HepG2 (cell line): Measurements from ENCODE around the gene FASTK. TPM values are rescaled to one million over a fixed set of nuclear protein-coding genes. Genes with fewer than 3 reads are reported as not detected.

ENCODE experiments used
- ATAC-seq: fragments of 200-7000 bp; cut with Tn5 transposase; 3 replicates; pipeline ENCODE4 v1.9.1; 2020; ENCODE audit warnings: mild to moderate bottlenecking, moderate library complexity
- BruUV-seq: library from RNA; stranded (reverse); fragments of 400-500 nt; replicated peaks from 2 replicates; lab custom pipeline; 2021; lab: Mats Ljungman, UMichigan
- CTCF ChIA-PET: fragments of 300-600 bp; formaldehyde crosslinking; extraction: SDS; loops from one replicate; lab custom pipeline; 2021; ENCODE audit warnings: low total read pairs, inconsistent platforms, low intra/inter-chr PET ratio; lab: Yijun Ruan, JAX
- POLR2A ChIA-PET: fragments of 350-600 bp; sonication (Branson Sonifier 250); formaldehyde crosslinking; loops from one replicate; lab custom pipeline; 2020; ENCODE audit warnings: antibody characterized with exemption, inconsistent platforms; lab: Yijun Ruan, JAX
- DNase-seq: peaks from one replicate; pipeline ENCODE4 v3.0.0-alpha.2; 2015; ENCODE audit warnings: low spot score
- FAIRE-seq: peaks from 3 replicates; lab custom pipeline; 2011; peaks lifted over from hg19 to GRCh38; lab: Jason Lieb, UNC
- H2AFZ ChIP-seq: one replicate; pipeline ENCODE4 v1.6.1; 2011; ENCODE audit warnings: low read length, inconsistent platforms
- H3K27ac ChIP-seq: fragments of 300-600 bp; 3 replicates; pipeline ENCODE4 v1.8.0; 2011; ENCODE audit warnings: mixed run types, mild to moderate bottlenecking, mixed read lengths, low read length, inconsistent platforms; ENCODE audit not compliant: insufficient read depth; ENCODE audit errors: extremely low read length
- H3K27me3 ChIP-seq, 2 experiments: fragments of 200-600 bp in 1 of 2; 2 replicates in 1 of 2; 3 replicates in 1 of 2; pipeline versions ENCODE4 v1.6.0 to v1.8.0; 2011; ENCODE audit warnings: low read length in 2 of 2, mild to moderate bottlenecking in 2 of 2, moderate library complexity in 2 of 2, inconsistent platforms in 1 of 2; ENCODE audit not compliant: insufficient read depth in 2 of 2, control insufficient read depth in 1 of 2
- H3K36me3 ChIP-seq, 2 experiments: fragments of 200-600 bp in 1 of 2; replicated peaks in 1 of 2; 2 replicates in 1 of 2; 3 replicates in 1 of 2; pipeline versions ENCODE4 v1.5.1 to v1.8.0; 2011; ENCODE audit warnings: low read length in 2 of 2, inconsistent platforms in 1 of 2; ENCODE audit not compliant: insufficient read depth in 2 of 2, control insufficient read depth in 1 of 2
- H3K4me1 ChIP-seq: 2 replicates; pipeline ENCODE4 v1.5.1; 2012; ENCODE audit warnings: low read length, inconsistent platforms; ENCODE audit not compliant: insufficient read depth
- H3K4me2 ChIP-seq: 2 replicates; pipeline ENCODE4 v1.6.0; 2011; ENCODE audit warnings: low read depth, low read length, inconsistent platforms
- H3K4me3 ChIP-seq, 3 experiments: fragments of 200-600 bp in 1 of 3; sonication (generic), shearing (Covaris generic) in 1 of 3; replicated peaks in 1 of 3; 2 replicates each; pipeline ENCODE4 v1.5.1; 2011 to 2016; ENCODE audit warnings: low read length in 3 of 3, inconsistent platforms in 2 of 3, low read depth in 2 of 3, mild to moderate bottlenecking in 2 of 3, control low read depth in 1 of 3, mixed read lengths in 1 of 3; ENCODE audit not compliant: insufficient read depth in 1 of 3
- H3K79me2 ChIP-seq: one replicate; pipeline ENCODE4 v1.6.1; 2011; ENCODE audit warnings: low read length, inconsistent platforms; ENCODE audit not compliant: insufficient read depth
- H3K9ac ChIP-seq: 2 replicates; pipeline ENCODE4 v1.6.0; 2011; ENCODE audit warnings: mild to moderate bottlenecking, low read depth, low read length, inconsistent platforms; ENCODE audit not compliant: insufficient read depth
- H3K9me3 ChIP-seq: 2 replicates; pipeline ENCODE4 v1.5.1; 2012; ENCODE audit warnings: mild to moderate bottlenecking, low read length
- H4K20me1 ChIP-seq: 2 replicates; pipeline ENCODE4 v1.6.0; 2011; ENCODE audit warnings: inconsistent platforms, mild to moderate bottlenecking, low read length, moderate library complexity; ENCODE audit not compliant: insufficient read depth
- FOXK2 ChIP-seq: fragments of 450-650 bp; IDR thresholded peaks from 2 replicates; pipeline ENCODE4 v1.6.1; 2016
- GTF2F1 ChIP-seq: fragments of 150-350 bp; IDR thresholded peaks from 2 replicates; pipeline ENCODE4 v1.6.1; 2014; ENCODE audit warnings: low read length
- PHF20 ChIP-seq: sonication (generic); formaldehyde crosslinking; IDR thresholded peaks from 2 replicates; pipeline ENCODE4 v1.5.0; 2020; ENCODE audit warnings: mild to moderate bottlenecking, missing genetic modification reagents
- SRSF9 ChIP-seq: fragments of 200-400 bp; formaldehyde crosslinking; IDR thresholded peaks from 2 replicates; pipeline ENCODE4 v1.6.1; 2018; ENCODE audit warnings: borderline replicate concordance, mild to moderate bottlenecking, low read depth, low read length; ENCODE audit not compliant: insufficient read depth, poor library complexity, severe bottlenecking
- TSC22D2 ChIP-seq: sonication (generic); formaldehyde crosslinking; IDR thresholded peaks from 2 replicates; pipeline ENCODE4 v1.5.1; 2020; ENCODE audit warnings: missing genetic modification reagents, mild to moderate bottlenecking, borderline replicate concordance
- ZNF33A ChIP-seq: sonication (generic); formaldehyde crosslinking; IDR thresholded peaks from 2 replicates; pipeline ENCODE4 v1.5.1; 2020; ENCODE audit warnings: missing genetic modification reagents, mild to moderate bottlenecking, moderate library complexity, borderline replicate concordance
- ZNF550 ChIP-seq: sonication (generic); formaldehyde crosslinking; IDR thresholded peaks from 2 replicates; pipeline ENCODE4 v1.4.0; 2020; ENCODE audit warnings: mild to moderate bottlenecking, missing genetic modification reagents, borderline replicate concordance
- WGBS: methylation state at CpG from one replicate; pipeline ENCODE4 v1.1.6; 2017; ENCODE audit warnings: low lambda C conversion rate; 5-methylcytosine and 5-hydroxymethylcytosine counted together
- in situ Hi-C: cut with HindIII; loops from 2 replicates; pipeline ENCODE4 v1.10.0; 2017; ENCODE audit warnings: low pct_unique_long_range_greater_than_20kb; ENCODE audit not compliant: extremely low pct_ligation_motif_present
- intact Hi-C: fragments of 100-400 bp; cut with micrococcal nuclease; formaldehyde crosslinking; loops from one replicate; pipeline ENCODE4 v1.10.0; 2022; ENCODE audit not compliant: unreplicated experiment
- polyA plus RNA-seq, 8 experiments: library from polyadenylated mRNA; depleted of rRNA in 3 of 8; stranded (reverse) in 7 of 8; unstranded in 1 of 8; fragments of >200 nt; fragmentation: Illumina TruSeq in 4 of 8; extraction: Trizol in 4 of 8; gene quantifications; 2 replicates each; pipeline versions ENCODE4 v1.2.1 to v1.2.3, GENCODE V29; 2011 to 2016; ENCODE audit warnings: low read depth in 4 of 8, missing spikeins in 1 of 8, mixed read lengths in 1 of 8; ENCODE audit not compliant: insufficient read depth in 1 of 8
- total RNA-seq, 5 experiments: library from RNA; depleted of rRNA; stranded (reverse); fragments of >200 nt; fragmentation: Illumina TruSeq; extraction: Trizol; gene quantifications; 2 replicates each; pipeline ENCODE4 v1.2.3, GENCODE V29; 2016; ENCODE audit warnings: low read depth in 1 of 5
- TF ChIP-seq, protein P1 (sequence below): sonication (generic); formaldehyde crosslinking; IDR thresholded peaks from 2 replicates; pipeline ENCODE4 v1.8.0; 2022; ENCODE audit warnings: mild to moderate bottlenecking, missing genetic modification reagents, moderate library complexity
- TF ChIP-seq, protein P2 (sequence below): sonication (generic); formaldehyde crosslinking; IDR thresholded peaks from 2 replicates; pipeline ENCODE4 v1.5.0; 2020; ENCODE audit warnings: mild to moderate bottlenecking, low read depth, missing genetic modification reagents, borderline replicate concordance

FASTK gene
- total and polyA plus RNA-seq, 2 of the 13 experiments (the other 11 are each of a cell fraction or from before 2014, with no cell fraction given) = 52.9 to 55.7 TPM

DNA sequence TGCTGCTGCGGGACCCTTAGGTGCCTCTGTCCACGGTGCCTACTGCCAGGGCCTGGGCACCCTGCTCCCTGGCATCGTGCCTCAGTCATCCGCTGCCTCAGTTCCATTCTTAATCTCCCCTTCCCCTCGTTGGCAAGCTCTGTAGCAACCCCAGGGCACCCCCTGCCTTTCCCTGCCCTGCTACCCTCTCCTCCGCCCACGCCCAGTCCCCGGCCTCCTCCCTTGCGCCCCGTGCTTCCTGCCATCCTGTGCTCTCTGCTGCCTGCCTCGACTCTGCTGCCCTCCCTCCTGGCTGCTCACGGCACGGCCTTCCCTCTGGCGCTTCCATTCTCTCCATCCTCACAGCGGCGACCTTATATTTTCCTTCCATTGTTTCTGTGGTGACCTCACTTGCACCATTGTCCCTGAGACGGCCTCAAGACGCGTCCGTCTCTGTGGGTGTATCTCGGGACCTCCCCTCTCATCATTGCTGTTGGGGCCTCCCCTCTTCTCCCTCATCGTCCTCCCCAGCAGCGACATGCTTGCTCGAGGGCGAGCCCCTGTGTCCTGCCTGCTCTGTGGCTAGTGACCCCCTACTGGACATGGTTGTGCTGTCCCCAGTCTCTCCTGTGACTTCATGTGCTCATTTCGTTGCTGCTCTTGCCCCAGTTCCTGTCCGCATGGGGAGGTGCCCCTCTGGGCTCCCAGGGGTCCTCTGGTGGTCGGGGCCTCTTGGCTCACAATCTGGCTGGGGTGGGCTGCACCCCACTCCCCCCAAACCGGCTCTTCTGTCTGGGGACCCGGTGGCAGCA lies 41.0 kb upstream of the FASTK start:
- intact Hi-C loops = no loop called here
- Histone ChIP-seq H4K20me1 (peaks cover 6% of the 10 kb centered on the region; the same call in 1 of the 2 replicates), H3K4me2 (no peak overlapping the region), H3K27ac (no peak overlapping the region), H3K27me3 (no peaks in the 10 kb centered on the region), H3K79me2 (no peaks in the 10 kb centered on the region), H3K9me3 (no peaks in the 10 kb centered on the region), H3K4me3 (no peak overlapping the region), H3K36me3 (peaks cover 19 to 56% of the 10 kb centered on the region in 2 experiments; a peak in 4 of 5 replicates), H2AFZ (no peak overlapping the region), H3K4me1 (no peaks in the 10 kb centered on the region), H3K9ac (no peak overlapping the region)
- FAIRE-seq (no peak), DNase-seq (no peak), ATAC-seq (no peak)
- BruUV-seq = no TSS peak
- POLR2A ChIA-PET = no interaction called here
- TF ChIP-seq, protein P1, sequence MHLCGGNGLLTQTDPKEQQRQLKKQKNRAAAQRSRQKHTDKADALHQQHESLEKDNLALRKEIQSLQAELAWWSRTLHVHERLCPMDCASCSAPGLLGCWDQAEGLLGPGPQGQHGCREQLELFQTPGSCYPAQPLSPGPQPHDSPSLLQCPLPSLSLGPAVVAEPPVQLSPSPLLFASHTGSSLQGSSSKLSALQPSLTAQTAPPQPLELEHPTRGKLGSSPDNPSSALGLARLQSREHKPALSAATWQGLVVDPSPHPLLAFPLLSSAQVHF (CRISPR knock-in tag) = no peak
- TF ChIP-seq TSC22D2 (CRISPR knock-in tag) (no peak), ZNF33A (CRISPR knock-in tag) (no peak), ZNF550 (CRISPR knock-in tag) (no peak), SRSF9 (no peak), FOXK2 (no peak), GTF2F1 (no peak), PHF20 (CRISPR knock-in tag) (no peak)
- TF ChIP-seq, protein P2, sequence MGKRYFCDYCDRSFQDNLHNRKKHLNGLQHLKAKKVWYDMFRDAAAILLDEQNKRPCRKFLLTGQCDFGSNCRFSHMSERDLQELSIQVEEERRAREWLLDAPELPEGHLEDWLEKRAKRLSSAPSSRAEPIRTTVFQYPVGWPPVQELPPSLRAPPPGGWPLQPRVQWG (CRISPR knock-in tag) = no peak
- TF ChIP-seq, all 625 proteins: peak for 0
- WGBS = 94% methylated on average over 28 of the region's 30 CpGs
- in situ Hi-C loops = loop anchor here (10.0 kb wide), 1 partner anchor 183 kb away; no protein-coding TSS in a partner anchor
- CTCF ChIA-PET = no interaction called here
